GM18517 (cell line): ENCODE results near the gene BPIFB1.

Source experiments
- ATAC-seq: cut with Tn5 transposase; IDR thresholded peaks from one replicate; pipeline ENCODE4 v1.9.1; 2021; ENCODE audit warnings: mild to moderate bottlenecking, moderate library complexity; ENCODE audit not compliant: unreplicated experiment

BPIFB1 gene

DNA sequence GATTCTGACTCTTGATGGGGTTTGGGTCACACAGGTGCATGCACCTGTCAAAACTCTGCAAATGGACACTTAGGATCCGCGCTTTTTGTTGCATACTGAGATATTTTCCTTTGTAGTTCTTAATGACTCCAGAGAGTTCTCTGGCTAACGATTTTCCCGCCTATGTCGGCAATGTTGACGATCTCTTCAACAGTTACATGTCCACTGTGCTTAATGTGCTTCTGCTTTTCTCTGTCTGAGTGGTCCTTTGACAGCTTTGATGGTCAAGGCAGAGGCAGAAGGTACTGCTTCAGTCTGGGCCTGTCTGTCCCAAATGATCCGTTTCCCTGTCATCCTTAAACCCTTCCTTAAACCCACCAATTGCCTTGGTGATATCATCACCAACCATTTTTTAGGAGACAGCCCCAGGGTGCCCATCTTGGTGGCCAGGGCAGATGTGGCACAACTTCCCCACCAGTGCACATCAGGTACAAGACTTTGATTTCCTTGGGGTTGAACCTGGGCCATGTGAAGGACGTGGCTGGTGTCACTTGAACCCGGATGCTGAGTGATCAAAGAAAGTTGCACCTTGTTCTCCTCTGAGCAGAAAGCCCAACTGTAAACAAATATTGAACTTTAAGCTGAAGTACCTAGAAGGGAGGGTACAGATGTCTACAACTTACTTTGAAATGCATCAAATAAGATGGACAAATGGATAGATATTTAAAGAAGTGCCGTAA is 10.7 kb upstream of the BPIFB1 start:
- no peak for ATAC-seq

DNA sequence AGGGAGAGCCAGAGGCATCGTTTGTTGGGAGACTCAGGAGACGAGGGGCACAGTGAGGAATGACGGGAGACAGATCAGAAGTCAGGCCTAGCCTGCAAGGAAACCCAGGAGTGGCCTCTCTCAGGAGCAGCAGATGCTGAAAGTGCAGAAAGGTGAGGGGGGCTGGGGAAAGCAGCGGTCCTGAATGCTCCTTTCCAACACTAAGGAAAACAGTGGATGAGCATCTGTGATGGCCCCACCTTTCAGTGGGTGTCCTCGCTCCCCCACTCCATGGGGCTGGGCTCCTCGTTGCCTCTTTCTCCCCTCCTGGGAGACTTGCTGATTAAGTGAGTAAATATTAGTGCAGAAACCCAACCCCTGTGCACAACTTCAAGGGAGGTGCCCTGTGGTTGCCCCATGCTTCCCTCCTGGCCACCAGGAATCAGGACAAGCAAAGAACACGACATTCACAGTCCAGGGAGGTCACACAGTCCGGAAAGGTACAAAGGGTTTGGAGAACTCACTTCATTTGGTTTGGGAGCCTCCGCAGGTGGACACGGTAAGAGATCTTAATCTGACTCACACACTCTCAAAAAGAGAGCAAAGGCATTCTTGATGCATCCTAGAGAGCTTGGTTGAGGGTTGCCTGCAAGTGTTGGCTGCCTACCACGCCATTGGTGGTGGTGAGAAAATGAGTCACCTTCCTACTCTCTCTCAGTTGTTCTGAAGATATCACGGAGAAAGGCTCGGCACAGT is 9.7 kb upstream of the BPIFB1 start:
- ATAC-seq, result no peak

DNA sequence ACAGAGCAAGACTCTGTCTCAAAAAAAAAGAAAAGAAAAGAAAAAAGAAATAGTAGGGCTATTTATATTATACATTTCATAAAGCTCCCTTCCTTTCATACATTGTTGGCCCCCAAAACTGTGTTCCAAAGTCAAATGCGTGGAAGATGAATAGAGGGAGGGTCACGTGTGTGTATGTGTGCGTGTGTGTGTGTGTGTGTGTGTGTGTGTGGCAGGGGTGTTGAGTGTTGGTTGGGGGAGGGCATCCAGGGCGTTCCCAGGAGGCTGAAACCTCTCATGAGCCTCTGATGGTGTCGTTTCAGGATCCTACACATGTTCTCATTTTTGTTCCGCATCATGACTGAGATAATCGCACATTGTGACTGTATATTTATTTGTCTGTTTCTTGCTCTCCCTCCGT is 7.8 kb upstream of the BPIFB1 start:
- ATAC-seq, result no peak

DNA sequence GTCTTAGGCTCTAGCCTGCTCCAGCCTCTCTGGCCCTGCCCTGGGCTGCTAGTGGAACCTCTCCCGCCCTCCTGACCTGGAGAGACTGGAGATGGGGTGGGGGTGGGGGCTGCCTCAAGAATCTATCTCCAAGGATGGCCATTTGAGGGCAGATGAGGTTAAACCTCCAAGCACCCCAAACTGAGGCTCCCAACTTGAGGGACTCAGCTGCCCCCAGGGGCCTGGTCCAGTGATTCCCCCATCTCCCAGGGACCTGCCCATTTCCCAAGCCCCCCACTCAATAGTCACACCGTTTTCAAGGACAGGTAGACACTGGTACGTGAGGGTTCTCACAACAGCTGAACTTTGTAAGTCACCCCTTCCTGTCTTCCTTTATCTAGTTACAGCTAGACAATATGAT is 7.1 kb upstream of the BPIFB1 start:
- no peak for ATAC-seq

DNA sequence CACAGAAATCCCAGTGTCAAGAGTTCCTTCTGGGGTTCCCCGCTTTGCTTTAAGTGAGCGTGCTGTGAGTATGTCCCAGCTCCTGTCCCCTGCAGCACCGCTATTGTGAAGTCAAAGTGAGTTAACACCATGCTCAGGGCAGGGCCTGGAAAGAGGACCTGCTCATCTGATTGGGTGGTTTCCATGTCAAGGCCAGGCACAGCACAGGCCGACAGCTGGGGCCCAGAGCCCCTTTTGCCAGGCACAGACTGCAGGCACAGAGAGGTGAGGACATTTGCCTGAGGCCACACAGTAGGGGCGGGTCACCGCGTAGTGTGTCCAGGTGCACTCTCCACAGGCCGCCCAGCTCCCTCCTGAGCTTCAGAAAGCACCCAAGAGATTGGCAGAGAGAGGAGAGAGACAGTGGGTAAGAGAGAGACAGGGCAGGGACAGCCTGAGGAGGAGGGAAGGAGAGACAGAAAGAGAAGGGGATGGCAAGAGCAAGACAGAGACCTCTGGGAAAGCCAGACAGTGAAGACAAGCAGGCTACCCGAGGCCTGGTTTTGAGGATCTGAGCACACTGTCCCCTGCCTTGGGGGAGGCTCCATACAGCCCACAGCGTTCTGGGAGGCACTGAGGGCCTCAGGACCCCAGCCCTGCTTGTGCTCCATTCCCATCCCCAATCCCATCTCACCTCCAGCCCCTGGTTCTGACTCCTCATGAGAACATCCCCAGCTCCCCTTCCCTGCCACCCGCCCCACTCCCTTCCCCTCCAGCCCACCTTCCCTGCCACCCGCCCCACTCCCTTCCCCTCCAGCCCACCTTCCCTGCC is 6.5 kb upstream of the BPIFB1 start:
- no peak for ATAC-seq

DNA sequence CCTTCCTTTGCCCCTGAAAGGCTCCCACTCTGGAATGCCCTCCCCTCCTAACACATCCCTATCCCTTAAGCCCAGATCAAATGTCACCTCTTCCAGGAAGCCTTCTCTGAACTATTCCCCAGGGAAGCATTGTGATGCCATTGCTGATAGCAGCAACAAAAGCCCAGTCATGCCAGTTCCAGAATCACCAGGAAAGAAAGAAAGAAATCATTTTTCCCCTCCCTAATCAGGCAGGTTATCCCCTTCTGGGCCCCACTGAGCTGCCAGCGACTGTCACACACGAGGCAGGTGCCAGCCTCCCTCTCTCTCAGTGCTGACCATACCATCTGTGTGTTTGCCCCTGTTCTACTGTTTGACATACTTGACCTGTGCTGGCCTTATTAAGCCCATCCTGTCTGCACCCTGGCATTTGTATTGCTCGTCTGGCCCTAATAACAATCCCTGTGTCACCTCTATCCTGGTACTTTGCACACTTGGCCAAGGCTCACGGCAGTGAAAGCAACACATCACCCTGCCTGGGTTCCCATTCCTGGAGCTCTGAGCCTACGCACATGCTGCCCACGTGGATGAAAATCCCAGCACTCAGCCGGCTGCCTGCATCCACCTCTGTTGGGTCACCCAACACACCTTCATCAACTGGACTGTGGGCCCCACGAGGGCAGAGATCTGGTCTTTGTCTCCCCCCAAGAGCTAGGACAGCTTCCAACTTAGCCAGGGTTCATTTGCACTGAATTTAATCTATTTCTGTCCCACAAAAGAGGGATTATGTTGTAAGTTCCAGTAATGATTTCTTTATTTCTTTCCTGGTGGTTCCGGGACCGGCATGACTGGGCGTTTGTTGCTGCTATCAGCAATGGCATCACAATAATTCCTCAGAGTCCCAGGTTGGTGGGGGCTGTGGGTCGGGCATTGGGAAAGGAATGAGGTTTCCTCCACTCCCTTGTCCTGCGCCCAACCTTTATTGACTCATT is 5.3 kb upstream of the BPIFB1 start:
- ATAC-seq, result no peak

DNA sequence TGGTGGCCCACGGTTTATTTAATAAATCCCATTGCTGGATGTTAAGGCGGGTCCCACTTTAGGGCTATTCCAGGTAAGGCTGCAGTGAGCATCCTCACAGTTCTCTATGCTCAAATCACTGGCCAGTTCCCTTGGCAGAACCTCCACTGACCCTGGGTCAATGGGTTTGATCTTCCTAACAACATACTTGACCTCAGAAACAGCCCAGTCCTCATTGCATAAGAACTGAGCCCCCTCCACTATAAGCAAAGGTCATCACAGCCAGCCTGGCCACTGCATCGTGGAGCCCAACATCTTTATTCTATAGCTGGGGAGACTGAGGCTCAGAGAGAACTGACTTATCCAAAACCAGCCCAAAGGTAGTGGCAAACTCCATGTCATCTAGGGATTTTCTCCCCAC is 4.3 kb upstream of the BPIFB1 start:
- ATAC-seq, result no peak

DNA sequence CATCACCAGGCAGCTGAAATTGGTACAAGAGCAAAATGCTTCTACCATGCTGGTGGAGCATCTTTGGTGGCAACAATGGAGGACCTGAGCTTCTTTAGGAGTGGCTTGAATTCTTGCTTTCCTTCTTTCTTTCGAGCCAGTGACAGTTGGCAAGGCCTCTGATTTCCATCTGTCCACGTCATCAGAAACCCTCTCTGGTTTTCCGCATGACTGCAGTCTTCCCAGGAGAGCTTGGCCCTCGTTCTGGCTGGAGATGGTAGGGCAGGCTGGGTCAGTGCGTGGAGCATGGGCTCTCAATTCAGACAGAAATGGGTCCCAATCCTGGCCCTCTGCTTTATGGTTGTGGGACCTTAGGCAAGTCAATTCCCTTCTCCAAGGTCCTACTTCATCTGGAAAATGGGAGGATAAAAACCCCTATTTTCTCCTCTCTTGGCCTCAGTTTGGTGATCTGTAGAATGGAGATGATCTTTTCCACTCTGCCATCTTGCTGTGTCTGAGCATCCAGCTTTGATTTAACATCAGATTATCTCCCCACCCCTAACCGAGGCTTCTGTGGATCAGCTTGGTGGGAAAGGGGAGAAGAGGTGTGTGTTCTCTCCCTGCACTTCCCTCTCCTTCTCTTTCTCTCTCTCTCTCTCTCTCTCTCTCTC is 3.6 kb upstream of the BPIFB1 start:
- no peak for ATAC-seq

DNA sequence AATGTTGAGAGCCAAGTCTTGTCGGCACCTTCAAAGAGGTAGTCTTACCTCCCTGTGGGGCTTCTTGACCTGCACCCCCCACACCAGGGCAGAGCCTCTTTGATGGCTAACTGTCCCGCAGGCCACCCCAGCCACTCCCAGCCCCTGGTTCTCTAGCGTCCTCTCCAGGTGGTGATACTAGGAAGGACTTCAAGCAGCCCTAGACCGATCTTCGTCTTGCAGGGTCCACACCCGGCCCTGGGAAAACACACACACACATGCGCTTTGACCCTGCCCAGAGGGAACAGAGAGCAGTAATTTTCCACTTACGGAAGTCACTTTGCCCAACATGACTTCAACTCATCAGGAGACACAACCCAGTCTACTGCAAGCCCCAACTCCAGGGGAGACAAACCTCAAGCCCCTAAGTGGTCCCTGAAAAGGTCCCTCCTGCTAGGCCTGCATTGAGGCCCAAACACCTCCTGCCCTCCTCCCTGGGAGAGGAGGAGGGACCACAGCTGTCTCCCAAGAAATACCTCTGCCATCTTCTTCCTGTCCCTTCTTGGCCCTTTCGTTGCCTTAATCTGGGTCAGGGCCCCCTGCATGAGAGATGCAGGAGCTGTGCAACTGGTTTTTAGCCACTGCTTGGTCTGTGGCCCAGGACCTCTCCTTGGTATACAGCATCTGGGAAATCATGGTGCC is 2.9 kb upstream of the BPIFB1 start:
- no peak for ATAC-seq

DNA sequence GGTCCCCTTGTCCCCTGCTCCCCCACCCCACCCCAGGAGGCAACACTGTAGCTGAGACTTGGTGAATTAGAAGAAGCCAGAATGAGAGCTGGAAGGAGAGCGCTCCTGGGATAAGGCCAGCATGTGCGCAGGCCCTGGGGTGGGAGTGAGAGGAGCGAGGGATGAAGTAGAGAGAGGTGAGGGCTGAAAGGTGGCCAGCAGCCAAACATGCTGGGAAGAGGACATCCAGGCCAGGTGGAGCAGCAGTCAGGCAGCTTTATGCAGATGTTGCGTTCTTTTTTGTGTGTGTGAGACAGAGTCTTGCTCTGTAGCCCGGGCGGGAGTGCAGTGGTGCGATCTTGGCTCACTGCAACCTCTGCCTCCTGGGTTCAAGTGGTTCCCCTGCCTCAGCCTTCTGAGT is 2.2 kb upstream of the BPIFB1 start:
- no peak for ATAC-seq

DNA sequence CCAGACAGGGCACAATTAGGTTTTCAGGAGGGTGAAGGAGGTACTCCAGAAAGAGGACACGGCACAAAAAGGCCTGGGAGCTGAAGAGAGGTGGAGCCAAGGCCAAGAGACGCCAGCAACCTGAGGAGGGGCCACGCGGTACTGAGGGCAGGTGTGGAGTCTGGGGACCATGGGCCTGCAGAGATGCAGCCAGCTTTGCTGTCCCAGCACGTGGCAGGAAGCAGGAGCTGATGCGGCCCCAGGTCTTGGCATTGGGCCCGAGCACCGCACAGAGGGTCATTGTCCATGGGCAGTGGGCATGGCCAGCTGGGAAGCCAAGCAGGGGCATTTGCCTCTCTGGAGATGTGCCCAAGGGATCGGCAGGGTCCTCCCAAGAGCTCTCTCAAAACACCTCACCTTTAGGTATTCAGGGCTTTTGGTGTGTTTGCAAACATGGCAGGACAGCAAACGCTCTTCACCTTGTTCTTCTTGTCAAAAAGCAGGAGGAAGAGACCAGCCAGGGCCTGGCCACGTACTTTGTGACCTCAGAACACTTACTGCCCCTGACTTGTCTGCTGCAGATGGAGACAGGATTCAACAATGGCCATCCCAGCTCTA is 1.4 kb upstream of the BPIFB1 start:
- ATAC-seq, result no peak

DNA sequence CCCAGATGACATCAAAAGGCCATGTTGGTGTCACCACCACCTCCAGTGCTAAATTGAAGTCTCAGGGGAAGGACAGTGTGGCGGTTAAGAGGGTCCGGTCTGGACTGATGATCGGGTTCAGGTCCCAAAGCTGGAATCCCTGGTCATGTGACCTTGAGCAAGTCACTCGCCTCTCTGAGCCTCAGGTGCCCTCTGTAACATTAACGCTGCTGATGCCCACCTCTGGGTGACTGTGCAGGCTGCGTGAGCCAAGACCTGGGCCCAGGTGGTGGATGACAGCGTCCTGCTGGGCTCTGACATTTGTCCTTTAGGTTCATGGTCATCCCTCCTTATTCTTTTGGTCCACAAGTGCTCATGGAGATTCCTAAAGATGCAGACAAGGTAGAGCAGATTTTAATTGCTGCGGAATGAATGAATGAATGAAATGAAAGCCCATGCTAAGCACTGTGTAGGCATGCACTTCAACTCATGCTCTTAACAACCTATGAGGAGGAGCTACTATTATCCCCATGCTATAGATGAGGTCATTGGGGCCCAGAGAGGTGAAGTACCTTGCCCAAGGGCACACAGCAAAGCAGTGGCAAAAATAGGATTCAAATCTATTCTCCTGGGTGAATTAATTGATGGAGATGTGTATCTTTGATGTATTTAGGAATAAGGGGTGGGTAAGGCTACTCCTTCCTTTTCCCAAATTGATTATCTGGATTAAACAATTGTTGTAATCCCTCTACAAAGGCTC is 649 bp upstream of the BPIFB1 start:
- no peak for ATAC-seq

DNA sequence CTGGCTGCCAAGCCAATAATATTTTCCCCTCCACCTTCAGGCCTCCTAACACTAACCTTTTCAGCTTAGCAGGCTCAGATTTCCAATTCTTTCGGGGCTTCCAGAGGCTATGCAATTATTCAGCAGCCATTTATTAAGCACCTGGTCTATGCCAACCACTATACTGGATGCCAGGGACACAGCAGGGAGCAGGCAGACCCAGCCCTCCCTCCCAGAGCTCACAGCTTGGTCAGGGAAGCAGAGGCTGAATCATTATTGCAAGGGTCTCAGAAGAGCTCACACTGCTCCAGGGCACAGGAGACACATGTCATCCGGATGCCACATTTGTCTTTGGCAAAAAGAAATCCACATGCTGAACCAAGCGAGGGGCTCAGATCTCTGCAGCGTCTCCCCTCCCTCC is 1.3 kb downstream of the BPIFB1 start:
- no peak for ATAC-seq

DNA sequence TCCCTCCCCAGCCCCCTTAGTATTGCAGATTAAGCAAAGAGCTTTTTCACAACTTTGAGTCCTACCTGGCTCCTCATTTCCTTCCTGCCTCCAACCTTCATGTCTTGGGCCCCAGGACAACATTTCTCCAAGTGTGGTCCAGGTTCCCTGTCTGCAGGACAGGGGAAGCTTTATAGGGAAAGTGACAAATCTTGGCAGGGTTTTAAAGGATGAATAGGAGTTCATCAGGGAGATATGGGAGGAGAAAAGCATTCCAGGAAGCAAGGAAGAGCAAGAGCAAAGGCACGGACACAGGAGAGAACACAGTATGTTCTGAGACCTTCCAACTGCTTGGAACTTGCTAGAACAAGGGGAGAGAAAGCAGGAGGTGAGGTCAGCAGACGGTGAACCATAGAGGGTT is 1.9 kb downstream of the BPIFB1 start:
- ATAC-seq, result no peak

DNA sequence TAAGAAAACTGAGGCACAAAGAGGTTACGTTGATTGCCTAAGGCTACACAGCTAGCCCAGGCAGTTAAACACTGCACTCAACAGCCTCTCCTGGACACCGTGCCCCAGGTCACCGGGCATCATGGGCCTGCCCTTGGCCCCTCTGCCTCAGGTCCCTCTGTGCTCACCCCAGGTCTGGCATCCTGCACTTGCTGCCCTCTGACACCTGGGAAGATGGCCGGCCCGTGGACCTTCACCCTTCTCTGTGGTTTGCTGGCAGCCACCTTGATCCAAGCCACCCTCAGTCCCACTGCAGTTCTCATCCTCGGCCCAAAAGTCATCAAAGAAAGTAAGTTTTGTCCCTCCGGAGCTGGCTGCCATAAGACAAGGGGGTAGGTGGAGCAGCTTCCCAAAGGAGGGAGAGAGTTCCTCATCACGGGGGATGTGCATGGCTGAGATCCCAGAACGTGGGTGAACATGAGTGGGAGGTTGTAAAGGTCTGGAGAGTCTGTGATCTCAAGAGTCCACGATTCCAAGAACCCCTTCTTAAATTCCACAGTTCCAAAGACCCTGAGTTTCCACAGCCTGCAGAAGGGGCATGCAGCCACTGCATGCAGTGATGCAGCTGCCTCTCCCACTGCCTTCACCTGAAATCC is 3.0 kb downstream of the BPIFB1 start:
- no peak for ATAC-seq

DNA sequence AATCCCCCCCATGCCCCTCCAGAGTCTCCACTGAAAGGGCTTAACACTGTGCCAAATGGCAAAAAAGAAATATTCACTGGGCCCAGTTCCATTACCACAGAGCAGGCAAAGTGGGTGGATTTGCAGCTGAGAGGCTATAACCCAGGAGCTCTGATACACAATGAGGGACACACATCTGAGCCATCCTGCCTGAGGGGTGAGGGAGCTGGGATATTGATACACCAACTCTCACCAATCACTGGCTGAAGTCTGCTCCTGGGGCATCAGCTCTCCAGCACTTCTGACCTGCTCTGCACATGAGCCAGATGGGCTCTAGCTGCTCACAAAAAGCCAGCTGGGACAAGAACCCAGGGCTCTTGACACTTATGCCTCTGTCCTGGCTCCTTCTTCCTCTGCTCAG is 4.9 kb downstream of the BPIFB1 start:
- no peak for ATAC-seq

DNA sequence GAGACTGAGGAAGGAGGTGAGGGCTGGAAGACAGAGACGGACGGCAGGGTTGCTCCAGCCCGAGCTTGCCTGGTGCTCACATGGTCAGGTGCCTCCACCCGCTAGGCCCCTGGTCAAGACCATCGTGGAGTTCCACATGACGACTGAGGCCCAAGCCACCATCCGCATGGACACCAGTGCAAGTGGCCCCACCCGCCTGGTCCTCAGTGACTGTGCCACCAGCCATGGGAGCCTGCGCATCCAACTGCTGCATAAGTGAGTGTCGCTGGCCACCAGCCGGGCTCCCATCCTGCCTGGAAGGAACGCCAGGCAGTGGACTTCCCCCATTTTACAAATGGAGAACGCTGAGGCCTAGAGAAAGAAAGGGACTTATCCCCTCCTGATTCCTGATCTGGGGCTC is 7.8 kb downstream of the BPIFB1 start:
- no peak for ATAC-seq

DNA sequence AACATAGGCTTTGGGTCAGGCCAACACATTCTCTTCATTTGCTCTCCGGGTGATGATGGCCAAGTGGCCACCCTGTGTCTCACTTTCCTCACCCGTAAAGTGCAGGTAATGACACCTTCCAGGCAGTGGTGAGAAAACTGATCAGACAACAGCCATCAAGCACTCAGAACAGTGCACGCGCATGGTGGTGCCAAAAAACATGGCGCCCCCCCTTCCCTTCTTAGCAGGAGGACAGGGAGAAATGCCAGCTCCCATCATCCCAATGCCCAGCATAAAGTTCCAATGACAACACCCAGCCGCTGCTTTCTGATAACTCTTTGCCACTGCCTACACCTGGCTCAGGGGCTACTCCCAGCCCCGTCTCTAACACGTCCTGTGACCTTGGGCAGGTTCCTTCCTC is 8.4 kb downstream of the BPIFB1 start:
- no peak for ATAC-seq
